Measurements from ENCODE around the gene GALNT1.

DNA sequence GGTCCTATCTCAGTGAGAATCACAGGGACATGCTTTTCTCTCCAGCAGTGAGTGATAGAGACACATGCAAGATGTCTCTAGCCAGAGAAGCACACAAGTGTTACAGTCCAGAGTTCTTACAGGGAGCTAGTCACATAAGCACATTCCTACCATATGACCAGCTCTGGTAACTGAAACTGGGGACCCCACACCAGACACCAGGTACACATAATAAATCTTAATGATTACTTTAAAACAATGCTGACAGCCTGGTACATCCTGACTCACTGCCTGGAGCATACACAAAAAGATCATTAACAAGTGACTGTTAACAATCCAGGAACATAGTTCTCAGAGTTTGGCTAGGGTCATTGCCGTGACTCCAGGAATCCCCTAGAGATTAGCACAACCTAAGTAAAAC lies 53.6 kb downstream of the GALNT1 start:
- TF ChIP-seq CTCF (IDR thresholded peaks at IDR 0.05), result no peak
- TF ChIP-seq EZH2phosphoT487 (IDR thresholded peaks at IDR 0.05), result no peak
